Skeletal muscle tissue (tissue), 4 donors: Measurements from ENCODE around the gene C20orf141. TPM values are rescaled to one million over a fixed set of nuclear protein-coding genes. Genes with fewer than 3 reads are reported as not detected.
"Not testable (repeated sequence)": the region's sequence is repeated elsewhere in the genome, so short reads cannot be mapped to it uniquely, and the experiment has no call there.

ENCODE experiments used
- H3K27ac ChIP-seq: one replicate; pipeline ENCODE4 v1.7.0; 2013; ENCODE audit warnings: mild to moderate bottlenecking, low read depth, low read length, inconsistent platforms
- H3K27me3 ChIP-seq, 3 donors: one replicate each; pipeline ENCODE4 v1.7.0; 2013; ENCODE audit warnings: low read length in 3 of 3; ENCODE audit not compliant: control insufficient read depth in 3 of 3, insufficient read depth in 3 of 3
- H3K36me3 ChIP-seq, 3 donors: one replicate each; pipeline ENCODE4 v1.7.0; 2013; ENCODE audit warnings: low read length in 3 of 3; ENCODE audit not compliant: control insufficient read depth in 3 of 3, insufficient read depth in 3 of 3
- H3K4me1 ChIP-seq, 3 donors: one replicate each; pipeline ENCODE4 v1.7.0; 2013; ENCODE audit warnings: low read length in 3 of 3, mild to moderate bottlenecking in 3 of 3; ENCODE audit not compliant: control insufficient read depth in 3 of 3, insufficient read depth in 3 of 3
- H3K4me3 ChIP-seq, 3 donors: one replicate each; pipeline ENCODE4 v1.7.0; 2013; ENCODE audit warnings: low read length in 3 of 3
- H3K9ac ChIP-seq, 3 donors: one replicate each; pipeline ENCODE4 v1.7.0; 2013; ENCODE audit warnings: low read length in 3 of 3, mild to moderate bottlenecking in 3 of 3, moderate library complexity in 2 of 3, low read depth in 1 of 3
- H3K9me3 ChIP-seq, 3 donors: one replicate each; pipeline ENCODE4 v1.7.0; 2013; ENCODE audit warnings: low read length in 3 of 3; ENCODE audit not compliant: control insufficient read depth in 3 of 3
- total RNA-seq: library from RNA; depleted of rRNA; stranded (reverse); fragments of >200 nt; gene quantifications from one replicate; pipeline ENCODE4 v1.2.3, GENCODE V29; 2014
- donor health status: Osteomylitis.

The C20orf141 gene
- total RNA-seq, 1 donor from 2014 or later, result not detected

DNA sequence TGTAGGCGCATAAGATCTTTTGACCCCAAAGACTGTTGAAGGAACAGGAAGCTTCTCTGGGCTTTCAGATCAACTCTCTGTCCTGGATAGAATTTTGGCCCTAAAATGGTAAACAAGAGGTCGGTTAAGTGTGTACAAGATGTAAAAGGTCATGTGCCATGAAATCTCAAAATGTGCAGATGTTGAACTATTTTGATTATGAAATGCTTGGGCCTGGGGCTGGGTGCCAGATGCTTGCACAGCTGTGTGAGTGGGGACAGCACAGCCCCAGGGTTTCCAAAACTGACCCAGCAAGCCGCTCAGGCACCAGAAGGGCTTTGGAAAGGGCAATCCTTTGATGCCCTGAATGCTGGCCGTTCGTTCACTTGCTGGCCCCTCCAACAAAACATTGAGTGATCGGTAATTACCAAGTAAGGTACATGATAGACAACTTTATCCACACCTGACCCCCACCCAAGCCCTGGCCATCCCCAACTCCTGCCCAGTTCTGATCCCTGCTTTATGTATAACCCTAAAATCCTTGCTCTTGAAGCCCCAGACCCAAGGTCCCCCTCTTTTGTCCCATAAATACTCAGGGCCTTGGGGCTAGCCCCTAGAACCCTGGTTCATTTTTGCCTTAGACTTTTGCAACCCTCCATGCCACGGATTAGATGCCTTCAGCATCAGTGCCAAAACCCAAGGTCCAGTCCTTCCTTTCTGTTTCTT lies 3.3 kb downstream of the C20orf141 start:
- H3K36me3 ChIP-seq, result no peaks in the 10 kb centered on the region
- H3K27ac ChIP-seq, result no peak overlapping the region
- H3K9ac ChIP-seq, result no peak overlapping the region
- peaks cover 25 to 33% (median 26%) of the 10 kb centered on the region in 3 donors for H3K27me3 ChIP-seq
- H3K4me3 ChIP-seq, result no peak overlapping the region
- no peaks in the 10 kb centered on the region for H3K9me3 ChIP-seq
- H3K4me1 ChIP-seq, result peaks cover 0 to 13% (median 0%) of the 10 kb centered on the region in 3 donors

DNA sequence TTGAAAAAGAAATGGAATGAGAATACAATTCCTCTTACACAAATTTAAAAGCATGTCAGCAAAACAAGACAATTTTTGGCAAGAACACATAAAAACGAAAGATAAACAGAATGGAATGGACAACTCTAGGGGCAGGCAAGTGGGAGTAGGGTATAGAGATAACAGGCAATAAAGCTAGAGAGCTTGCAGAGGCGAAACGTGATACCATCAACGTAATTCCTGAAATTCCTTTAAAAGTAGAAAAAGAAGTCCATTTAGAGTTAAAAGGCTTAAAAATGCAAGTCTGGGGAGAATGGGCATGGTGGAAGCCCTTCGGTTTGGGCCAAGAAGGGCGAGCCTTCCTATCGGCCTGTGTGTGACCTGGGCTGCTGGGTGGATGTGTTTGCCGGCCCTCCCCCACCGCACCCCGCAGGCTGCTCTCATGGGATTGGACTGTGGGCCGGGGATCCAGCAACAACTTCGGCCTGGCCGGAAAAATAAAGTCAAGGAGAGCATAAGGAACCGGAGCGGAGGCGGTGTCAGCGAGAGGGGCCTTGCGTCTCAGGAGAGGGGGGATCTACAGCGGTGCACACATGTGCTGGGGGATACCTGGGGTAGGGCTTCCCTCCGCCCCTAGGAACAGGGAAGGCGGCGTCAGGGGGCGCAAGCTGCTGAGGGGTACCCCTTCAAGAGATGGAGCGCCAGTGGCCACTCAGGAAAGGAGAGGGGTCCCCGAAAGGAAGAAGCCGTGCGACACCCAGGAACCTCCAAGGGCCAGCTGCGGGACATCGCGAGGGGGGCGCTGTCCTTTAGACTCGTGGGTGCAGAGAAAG lies 5.5 kb downstream of the C20orf141 start:
- no peak overlapping the region for H3K27ac ChIP-seq
- no peaks in the 10 kb centered on the region for H3K9me3 ChIP-seq
- H3K9ac ChIP-seq, result no peak overlapping the region
- H3K27me3 ChIP-seq, result peaks cover 25 to 33% (median 26%) of the 10 kb centered on the region in 3 donors
- peaks cover 0 to 6% (median 0%) of the 10 kb centered on the region in 3 donors for H3K4me1 ChIP-seq
- no peak overlapping the region for H3K4me3 ChIP-seq
- no peaks in the 10 kb centered on the region for H3K36me3 ChIP-seq

DNA sequence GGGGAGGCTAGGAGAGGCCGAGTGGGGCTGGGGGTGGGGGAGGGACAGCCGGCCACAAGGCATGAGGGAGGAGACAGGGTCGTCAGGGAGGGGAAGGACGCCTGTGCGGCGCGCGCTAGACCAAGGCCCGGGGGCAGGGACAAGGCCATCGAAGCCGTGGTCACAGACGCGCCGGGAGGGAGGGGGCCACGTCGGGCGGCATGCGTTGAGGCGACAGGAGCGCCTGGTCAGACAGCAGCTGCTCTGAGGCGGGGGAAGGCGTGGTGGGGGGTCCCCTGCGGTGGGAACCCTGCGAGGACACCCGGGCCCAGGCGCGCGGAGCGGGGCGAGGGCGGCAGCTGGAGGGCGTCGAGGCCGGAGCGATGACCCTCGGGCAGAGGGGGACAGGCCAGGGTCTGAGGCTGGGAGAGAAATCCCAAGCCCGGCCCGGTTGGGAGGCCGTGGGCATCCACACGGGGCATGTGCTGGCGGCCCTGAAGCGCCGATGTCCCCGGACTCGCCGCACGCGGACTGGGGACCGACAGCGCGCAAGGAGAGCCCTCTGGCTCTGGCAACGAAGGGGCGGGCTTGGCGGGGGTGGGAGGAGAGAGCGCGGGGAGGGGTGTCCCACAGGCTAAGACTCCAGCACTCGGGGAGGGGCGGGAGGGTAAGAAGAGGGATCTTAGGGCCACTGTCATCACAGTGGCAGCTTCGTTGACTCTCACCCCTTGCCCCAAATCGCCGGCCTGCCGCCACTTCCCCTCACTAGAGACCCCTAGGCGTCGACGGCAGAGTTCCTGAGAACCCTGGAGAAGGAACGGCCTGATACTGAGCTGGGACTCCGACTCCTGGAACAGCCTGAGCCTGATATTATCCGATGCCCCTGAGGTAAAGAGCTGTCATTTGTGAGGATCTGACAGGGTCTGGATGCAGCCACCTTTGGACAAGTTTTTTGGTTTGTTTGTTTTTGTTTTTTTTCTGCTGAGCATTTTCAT lies 6.4 kb downstream of the C20orf141 start:
- Histone ChIP-seq H3K4me1 (no peaks in the 10 kb centered on the region), H3K9me3 (no peaks in the 10 kb centered on the region), H3K4me3 (no peak overlapping the region), H3K9ac (no peak overlapping the region), H3K27ac (no peak overlapping the region), H3K27me3 (peaks cover 26 to 33% (median 29%) of the 10 kb centered on the region in 3 donors), H3K36me3 (no peaks in the 10 kb centered on the region)

DNA sequence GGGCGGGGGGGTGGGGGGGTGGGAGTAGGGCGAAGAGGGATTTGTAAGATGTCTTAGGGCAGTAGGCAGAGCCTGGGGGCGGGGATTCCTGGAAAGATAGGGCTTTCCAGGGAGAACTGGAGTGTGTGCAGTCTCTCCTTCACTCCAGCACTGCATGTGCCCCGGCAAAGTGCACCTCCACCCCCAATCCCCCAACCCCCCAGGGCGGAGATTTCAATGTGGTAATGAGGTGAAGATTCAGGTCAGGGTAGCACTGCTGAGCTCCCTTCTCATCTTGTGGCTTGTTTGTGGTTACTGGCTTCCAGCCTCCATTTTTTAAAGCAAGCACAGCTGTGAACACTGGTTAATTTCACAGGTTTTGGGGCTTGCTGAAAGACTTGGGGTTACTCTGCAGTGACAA lies 7.3 kb downstream of the C20orf141 start:
- no peak overlapping the region for H3K27ac ChIP-seq
- H3K4me1 ChIP-seq, result no peaks in the 10 kb centered on the region
- H3K27me3 ChIP-seq, result peaks cover 26 to 35% (median 29%) of the 10 kb centered on the region in 3 donors
- no peaks in the 10 kb centered on the region for H3K36me3 ChIP-seq
- H3K9me3 ChIP-seq, result no peaks in the 10 kb centered on the region
- no peak overlapping the region for H3K9ac ChIP-seq
- H3K4me3 ChIP-seq, result no peak overlapping the region

DNA sequence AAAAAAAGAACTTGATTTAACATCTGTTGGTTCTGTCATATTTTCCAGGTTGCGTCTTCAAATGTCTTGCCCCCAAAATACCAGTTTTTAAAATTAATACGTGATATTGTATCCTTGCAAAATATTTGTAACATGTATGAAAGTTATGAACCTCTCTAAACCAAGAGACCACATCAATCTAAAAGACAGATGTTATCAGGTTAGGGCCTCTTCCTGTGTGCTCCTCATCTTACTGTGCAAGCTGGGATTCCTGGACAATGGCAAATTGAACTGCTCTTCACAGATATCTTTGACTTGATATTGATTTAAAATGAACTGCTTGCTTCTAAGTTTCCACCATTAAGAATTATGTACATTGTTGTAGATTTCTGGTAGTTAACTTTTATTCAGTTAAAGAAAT lies 11.0 kb downstream of the C20orf141 start:
- H3K4me1 ChIP-seq, result no peaks in the 10 kb centered on the region
- peaks cover 12 to 19% (median 15%) of the 10 kb centered on the region in 3 donors for H3K27me3 ChIP-seq
- H3K36me3 ChIP-seq, result no peaks in the 10 kb centered on the region
- no peak overlapping the region for H3K27ac ChIP-seq
- no peak overlapping the region for H3K9ac ChIP-seq
- H3K4me3 ChIP-seq, result no peak overlapping the region
- H3K9me3 ChIP-seq, result no peaks in the 10 kb centered on the region

DNA sequence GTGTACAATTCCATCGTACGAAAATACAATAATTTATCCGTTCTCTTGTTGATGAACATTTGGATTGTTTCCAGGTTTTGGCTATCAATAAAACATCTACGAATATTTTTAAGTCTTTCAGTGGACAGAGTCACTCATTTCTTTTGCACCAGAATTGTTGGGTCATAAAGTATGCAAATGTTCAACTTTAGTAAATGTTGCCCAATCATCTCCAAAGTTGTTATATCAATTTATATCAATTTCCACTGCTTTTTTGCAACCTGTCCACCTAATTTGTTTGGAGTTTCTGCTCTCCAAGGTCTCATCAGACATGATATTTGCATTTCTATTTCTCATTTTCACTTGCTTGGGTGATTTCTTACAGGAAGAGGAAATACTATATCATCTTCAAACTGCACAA lies 11.9 kb downstream of the C20orf141 start:
- Histone ChIP-seq H3K36me3 (no peaks in the 10 kb centered on the region), H3K4me1 (no peaks in the 10 kb centered on the region), H3K9ac (no peak overlapping the region), H3K27ac (no peak overlapping the region), H3K27me3 (peaks cover 5 to 12% (median 10%) of the 10 kb centered on the region in 3 donors), H3K9me3 (no peaks in the 10 kb centered on the region), H3K4me3 (no peak overlapping the region)

DNA sequence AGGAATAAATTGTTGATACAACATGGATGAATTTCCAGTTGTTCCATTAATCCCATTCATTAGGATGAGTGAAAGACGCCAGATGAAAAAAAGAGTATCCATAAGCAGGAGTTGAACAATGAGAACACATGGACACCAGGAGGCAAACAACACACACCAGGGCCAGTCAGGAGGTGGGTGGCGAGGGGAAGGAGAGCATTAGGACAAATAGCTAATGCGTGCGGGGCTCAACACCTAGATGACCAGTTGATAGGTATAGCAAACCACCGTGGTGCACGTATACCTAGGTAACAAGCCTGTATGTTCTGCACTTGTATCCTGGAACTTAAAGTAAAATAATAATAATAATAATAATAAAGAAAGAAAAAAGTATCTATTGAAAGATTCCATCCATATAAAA lies 14.6 kb downstream of the C20orf141 start:
- peaks cover 3 to 11% (median 10%) of the 10 kb centered on the region in 3 donors for H3K27me3 ChIP-seq
- H3K4me3 ChIP-seq, result no peak overlapping the region
- no peak overlapping the region for H3K9ac ChIP-seq
- no peaks in the 10 kb centered on the region for H3K36me3 ChIP-seq
- no peaks in the 10 kb centered on the region for H3K4me1 ChIP-seq
- H3K9me3 ChIP-seq, result no peaks in the 10 kb centered on the region
- H3K27ac ChIP-seq, result no peak overlapping the region

DNA sequence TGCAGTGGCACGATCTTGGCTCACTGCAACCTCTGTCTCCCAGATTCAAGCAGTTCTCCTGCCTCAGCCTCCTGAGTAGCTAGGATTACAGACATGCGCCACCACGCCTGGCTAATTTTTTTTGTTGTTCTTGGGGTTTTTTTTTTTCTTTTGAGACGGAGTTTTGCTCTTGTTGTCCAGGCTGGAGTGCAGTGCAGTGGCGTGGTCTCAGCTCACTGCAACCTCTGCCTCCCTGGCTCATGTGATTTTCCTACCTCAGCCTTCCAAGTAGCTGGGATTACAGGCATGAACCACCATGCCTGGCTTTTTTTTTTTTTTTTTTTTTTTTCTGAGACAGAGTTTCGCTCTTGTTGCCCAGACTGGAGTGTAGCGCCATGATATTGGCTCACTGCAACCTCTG lies 16.4 kb downstream of the C20orf141 start:
- peaks cover 3 to 10% (median 6%) of the 10 kb centered on the region in 3 donors for H3K27me3 ChIP-seq
- H3K36me3 ChIP-seq, H3K9ac ChIP-seq, H3K4me1 ChIP-seq, H3K9me3 ChIP-seq, H3K4me3 ChIP-seq, H3K27ac ChIP-seq: not testable (repeated sequence)

DNA sequence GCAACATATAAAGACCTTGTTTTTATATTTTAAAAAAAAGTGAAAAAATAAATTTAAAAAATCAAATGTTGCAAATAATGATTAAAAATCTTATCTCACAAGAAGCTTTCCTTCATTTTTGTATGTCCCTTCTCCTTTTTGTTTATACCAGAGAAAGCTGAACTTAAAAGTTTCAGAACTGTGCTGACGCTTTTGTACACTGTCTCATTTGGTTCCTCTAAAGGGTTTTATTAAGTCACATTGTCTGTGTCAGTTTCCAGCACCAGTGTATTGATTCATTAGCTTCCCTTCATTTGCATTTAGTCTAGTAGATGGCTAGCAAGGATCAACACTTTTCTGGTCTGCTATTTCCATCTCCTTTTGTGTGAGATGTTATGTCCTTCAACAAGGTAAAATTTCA lies 19.0 kb downstream of the C20orf141 start:
- Histone ChIP-seq H3K36me3 (peaks cover 13 to 16% (median 15%) of the 10 kb centered on the region in 3 donors), H3K27me3 (peaks cover 0 to 3% (median 0%) of the 10 kb centered on the region in 3 donors)

More for the DNA sequence above, 19.0 kb downstream of the C20orf141 start:
- Histone ChIP-seq H3K9ac (no peak overlapping the region), H3K4me1 (no peaks in the 10 kb centered on the region), H3K4me3 (no peak overlapping the region), H3K9me3 (no peaks in the 10 kb centered on the region), H3K27ac (no peak overlapping the region)
